Vagina (tissue), 2 donors: ENCODE data around the gene CCDC148. TPM values are rescaled to one million over a fixed set of nuclear protein-coding genes. Genes with fewer than 3 reads are reported as not detected.

ENCODE experiments used
- DNase-seq, 2 donors: peaks; one replicate each; pipeline ENCODE4 v3.0.0-alpha.2; 2017; ENCODE audit errors: extremely low spot score in 2 of 2
- H3K27ac ChIP-seq: fragments of 200-600 bp; sonication (generic); one replicate; pipeline ENCODE4 v1.5.1; 2019
- H3K27me3 ChIP-seq: fragments of 200-600 bp; sonication (generic); one replicate; pipeline ENCODE4 v1.5.1; 2019
- H3K36me3 ChIP-seq, 2 donors: fragments of 200-600 bp; sonication (generic); one replicate each; pipeline ENCODE4 v1.5.1; 2017 to 2019
- H3K4me1 ChIP-seq: fragments of 200-600 bp; sonication (generic); one replicate; pipeline ENCODE4 v1.5.1; 2019
- H3K4me3 ChIP-seq, 2 donors: fragments of 200-600 bp; sonication (generic); 1 replicate in 1 of 2; 2 replicates in 1 of 2; pipeline ENCODE4 v1.5.1; 2016 to 2019
- H3K9me3 ChIP-seq: fragments of 200-600 bp; sonication (generic); one replicate; pipeline ENCODE4 v1.5.1; 2019
- CTCF ChIP-seq, 3 experiments: fragments of 450-650 bp in 2 of 3; fragments of 200-600 bp in 1 of 3; sonication (generic) in 1 of 3; IDR thresholded peaks; one replicate each; pipeline ENCODE4 v1.5.1; 2017 to 2019; ENCODE audit warnings: antibody characterized with exemption in 3 of 3, mild to moderate bottlenecking in 2 of 3, moderate library complexity in 2 of 3
- POLR2A ChIP-seq, 2 donors: fragments of 450-650 bp; IDR thresholded peaks; one replicate each; pipeline ENCODE4 v1.6.1; 2017; ENCODE audit warnings: antibody characterized with exemption in 2 of 2, mild to moderate bottlenecking in 2 of 2, moderate library complexity in 2 of 2
- POLR2AphosphoS5 ChIP-seq, 2 donors: sonication (generic); formaldehyde crosslinking; IDR thresholded peaks; one replicate each; pipeline ENCODE4 v1.9.0; 2017; ENCODE audit warnings: antibody characterized with exemption in 2 of 2, mild to moderate bottlenecking in 2 of 2, low read depth in 1 of 2; ENCODE audit not compliant: insufficient read depth in 1 of 2
- intact Hi-C: fragments of 100-400 bp; cut with DNase I; formaldehyde crosslinking; loops from one replicate; pipeline ENCODE4 v1.15.1; 2023
- total RNA-seq: library from RNA; depleted of rRNA; stranded (reverse); fragments of >200 nt; gene quantifications from one replicate; pipeline ENCODE4 v1.2.3, GENCODE V29; 2016

CCDC148 gene
- total RNA-seq, 1 donor from 2014 or later = not detected

- Histone ChIP-seq H3K27ac (no peak overlapping the region), H3K9me3 (no peaks in the 10 kb centered on the region), H3K36me3 (no peaks in the 10 kb centered on the region), H3K4me1 (no peaks in the 10 kb centered on the region), H3K27me3 (no peaks in the 10 kb centered on the region), H3K4me3 (no peak overlapping the region)
- no peak for TF ChIP-seq POLR2A (IDR thresholded peaks at IDR 0.05)
- no peak for TF ChIP-seq POLR2AphosphoS5 (IDR thresholded peaks at IDR 0.05; ENCODE audit: insufficient read depth in 1 of 2, low read depth in 1 of 2)
- TF ChIP-seq CTCF (IDR thresholded peaks at IDR 0.05) = no peak
- intact Hi-C loops = no loop called here
- no peak for DNase-seq
Observed at GRCh38 chr2:158153270-158154015, 303.1 kb downstream of the CCDC148 start.

GRCh38 chr2:158144914-158145625 is 311.5 kb downstream of the CCDC148 start:
- Histone ChIP-seq H3K36me3 (no peaks in the 10 kb centered on the region), H3K4me1 (no peaks in the 10 kb centered on the region), H3K27ac (no peak overlapping the region), H3K9me3 (no peaks in the 10 kb centered on the region), H3K27me3 (no peaks in the 10 kb centered on the region), H3K4me3 (no peak overlapping the region)
- DNase-seq = no peak
- TF ChIP-seq POLR2A (IDR thresholded peaks at IDR 0.05) (no peak), CTCF (IDR thresholded peaks at IDR 0.05) (no peak), POLR2AphosphoS5 (IDR thresholded peaks at IDR 0.05; ENCODE audit: insufficient read depth in 1 of 2, low read depth in 1 of 2) (no peak)
- intact Hi-C loops = no loop called here

DNA sequence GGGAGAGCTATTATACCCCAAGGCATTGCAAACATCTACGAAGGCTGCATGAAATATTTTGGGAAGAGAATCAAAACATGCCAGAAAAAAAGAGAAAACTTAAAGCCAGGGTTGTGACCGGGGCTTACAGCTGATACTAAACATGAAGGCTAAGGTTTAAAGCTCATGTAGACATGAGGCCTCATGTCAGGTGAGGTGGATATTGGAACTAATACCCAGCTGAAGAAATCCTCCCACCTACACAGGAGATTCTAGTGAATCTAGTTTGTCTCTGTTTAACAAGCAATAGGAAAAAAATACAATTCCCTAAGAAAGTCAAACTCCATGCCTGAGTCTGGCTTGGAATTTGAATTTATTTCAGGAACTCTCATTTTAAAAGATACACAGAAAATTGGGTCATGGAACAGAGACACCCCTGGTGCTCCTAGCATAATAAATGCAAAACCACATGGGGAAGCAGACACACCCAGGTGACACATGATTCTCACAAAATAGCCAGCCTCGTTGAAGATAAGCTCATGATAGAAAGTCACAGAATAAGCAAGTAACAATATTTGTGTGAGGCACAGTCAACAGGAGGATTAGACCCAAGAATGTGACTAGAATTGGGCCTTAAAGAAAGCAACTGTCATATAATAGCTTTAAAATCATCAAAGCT is 312.7 kb downstream of the CCDC148 start:
- H3K27ac ChIP-seq = no peak overlapping the region
- DNase-seq = no peak
- H3K36me3 ChIP-seq = no peaks in the 10 kb centered on the region
- TF ChIP-seq POLR2A (IDR thresholded peaks at IDR 0.05) (no peak), CTCF (IDR thresholded peaks at IDR 0.05) (no peak), POLR2AphosphoS5 (IDR thresholded peaks at IDR 0.05; ENCODE audit: insufficient read depth in 1 of 2, low read depth in 1 of 2) (no peak)
- no peaks in the 10 kb centered on the region for H3K9me3 ChIP-seq
- no peaks in the 10 kb centered on the region for H3K27me3 ChIP-seq
- H3K4me1 ChIP-seq = no peaks in the 10 kb centered on the region
- H3K4me3 ChIP-seq = no peak overlapping the region
- intact Hi-C loops = no loop called here

GRCh38 chr2:158142568-158143332 is 313.8 kb downstream of the CCDC148 start:
- intact Hi-C loops = no loop called here
- no peaks in the 10 kb centered on the region for H3K9me3 ChIP-seq
- no peak overlapping the region for H3K4me3 ChIP-seq
- H3K4me1 ChIP-seq = no peaks in the 10 kb centered on the region
- no peak for TF ChIP-seq CTCF (IDR thresholded peaks at IDR 0.05)
- TF ChIP-seq POLR2A (IDR thresholded peaks at IDR 0.05) = no peak
- no peak for TF ChIP-seq POLR2AphosphoS5 (IDR thresholded peaks at IDR 0.05; ENCODE audit: insufficient read depth in 1 of 2, low read depth in 1 of 2)
- no peak for DNase-seq
- H3K27ac ChIP-seq = no peak overlapping the region
- no peaks in the 10 kb centered on the region for H3K36me3 ChIP-seq
- H3K27me3 ChIP-seq = no peaks in the 10 kb centered on the region
